VCaP (cell line): ENCODE measurements around the gene PSMG3.

Experiments used
- H3K27ac ChIP-seq: fragments of 450-650 bp; 2 replicates; pipeline ENCODE4 v1.5.1; 2017
- CTCF ChIP-seq: fragments of 450-650 bp; conservative IDR thresholded peaks from 2 replicates; pipeline ENCODE4 v1.5.1; 2017; ENCODE audit warnings: mild to moderate bottlenecking, moderate library complexity

PSMG3 gene

GRCh38 chr7:1548438-1548831, 21.4 kb downstream of the PSMG3 start:
- no peak overlapping the region for H3K27ac ChIP-seq
- no peak for TF ChIP-seq CTCF

- no peak for TF ChIP-seq CTCF
- H3K27ac ChIP-seq, result no peak overlapping the region
Measured at GRCh38 chr7:1547777-1548437, 21.9 kb downstream of the PSMG3 start.

GRCh38 chr7:1546909-1547776, 22.7 kb downstream of the PSMG3 start:
- H3K27ac ChIP-seq, result no peak overlapping the region
- no peak for TF ChIP-seq CTCF

GRCh38 chr7:1546274-1546908, 23.4 kb downstream of the PSMG3 start:
- no peak overlapping the region for H3K27ac ChIP-seq
- no peak for TF ChIP-seq CTCF

GRCh38 chr7:1545417-1546246, 24.2 kb downstream of the PSMG3 start:
- 0 out of 2 replicates have a peak, but pooled peaks have one; percentile 10 for TF ChIP-seq CTCF
- H3K27ac ChIP-seq, result no peak overlapping the region

- no peak overlapping the region for H3K27ac ChIP-seq
Measured at GRCh38 chr7:1544896-1545416, 24.9 kb downstream of the PSMG3 start.

More at GRCh38 chr7:1544896-1545416, 24.9 kb downstream of the PSMG3 start:
- no peak for TF ChIP-seq CTCF
